Colon (tissue), 2 donors: Measurements from ENCODE around the gene PRRG3.

Source experiments
- FAIRE-seq: peaks from 2 replicates; lab custom pipeline; 2012; peaks lifted over from hg19 to GRCh38; lab: Jason Lieb, UNC
- donor health status: control.
- donor health status: control.

The PRRG3 gene

GRCh38 chrX:151708821-151709220 lies 13.6 kb downstream of the PRRG3 start:
- FAIRE-seq: no peak

- no peak for FAIRE-seq
Observed at GRCh38 chrX:151710457-151710856, 15.2 kb downstream of the PRRG3 start.

- no peak for FAIRE-seq
Observed at GRCh38 chrX:151711154-151711553, 15.9 kb downstream of the PRRG3 start.

GRCh38 chrX:151711787-151712186 lies 16.5 kb downstream of the PRRG3 start:
- FAIRE-seq: no peak

- no peak for FAIRE-seq
Observed at GRCh38 chrX:151712253-151712652, 17.0 kb downstream of the PRRG3 start.

- no peak for FAIRE-seq
Observed at GRCh38 chrX:151713849-151714248, 18.6 kb downstream of the PRRG3 start.

- no peak for FAIRE-seq
Observed at GRCh38 chrX:151714362-151714761, 19.1 kb downstream of the PRRG3 start.

- no peak for FAIRE-seq
Observed at GRCh38 chrX:151715752-151716151, 20.5 kb downstream of the PRRG3 start, which contains the start of gene FATE1. TSS of gene FATE1 (plus strand) at chrX:151716035. CDS start at chrX:151716120, 85 bp downstream.

GRCh38 chrX:151722241-151722846 lies 27.1 kb downstream of the PRRG3 start:
- no peak for FAIRE-seq

- FAIRE-seq: no peak
Observed at GRCh38 chrX:151723156-151723760, 28.0 kb downstream of the PRRG3 start.

- no peak for FAIRE-seq
Observed at GRCh38 chrX:151724563-151725337, 29.5 kb downstream of the PRRG3 start.

GRCh38 chrX:151725338-151725614 lies 30.0 kb downstream of the PRRG3 start:
- no peak for FAIRE-seq

- FAIRE-seq: no peak
Observed at GRCh38 chrX:151726751-151727150, 31.5 kb downstream of the PRRG3 start.

GRCh38 chrX:151727346-151727745 lies 32.1 kb downstream of the PRRG3 start:
- FAIRE-seq: no peak

GRCh38 chrX:151729056-151729725 lies 33.9 kb downstream of the PRRG3 start:
- FAIRE-seq: no peak

GRCh38 chrX:151734446-151734845 lies 39.2 kb downstream of the PRRG3 start, which contains the start of gene CNGA2:
TSS of gene CNGA2 (plus strand) at chrX:151734746. CDS start at chrX:151738484, 3,738 bp downstream.
- FAIRE-seq: no peak

GRCh38 chrX:151735219-151735618 lies 40.0 kb downstream of the PRRG3 start:
- no peak for FAIRE-seq

- FAIRE-seq: no peak
Observed at GRCh38 chrX:151736685-151737084, 41.4 kb downstream of the PRRG3 start.

- FAIRE-seq: no peak
Observed at GRCh38 chrX:151737494-151737893, 42.2 kb downstream of the PRRG3 start.

- FAIRE-seq: no peak
Observed at GRCh38 chrX:151738751-151739150, 43.5 kb downstream of the PRRG3 start.

GRCh38 chrX:151741606-151742005 lies 46.3 kb downstream of the PRRG3 start:
- FAIRE-seq: no peak

GRCh38 chrX:151742311-151742710 lies 47.1 kb downstream of the PRRG3 start:
- no peak for FAIRE-seq
